BLaER1 (cell line): ENCODE data around the gene PRMT7.

Experiments
- H3K27ac ChIP-seq: shearing (Covaris generic); formaldehyde crosslinking; 2 replicates; pipeline ENCODE4 v1.8.1; 2022
- H3K27me3 ChIP-seq: shearing (Covaris generic); formaldehyde crosslinking; 2 replicates; pipeline ENCODE4 v1.8.1; 2022
- H3K36me3 ChIP-seq: shearing (Covaris generic); formaldehyde crosslinking; 2 replicates; pipeline ENCODE4 v1.8.1; 2022
- H3K4me1 ChIP-seq: shearing (Covaris generic); formaldehyde crosslinking; 2 replicates; pipeline ENCODE4 v1.8.1; 2022
- H3K4me2 ChIP-seq: shearing (Covaris generic); formaldehyde crosslinking; 2 replicates; pipeline ENCODE4 v1.8.1; 2022
- H3K4me3 ChIP-seq: shearing (Covaris generic); formaldehyde crosslinking; 2 replicates; pipeline ENCODE4 v1.8.1; 2022
- H3K9ac ChIP-seq: shearing (Covaris generic); formaldehyde crosslinking; 2 replicates; pipeline ENCODE4 v1.8.1; 2022
- H3K9me3 ChIP-seq: shearing (Covaris generic); formaldehyde crosslinking; 2 replicates; pipeline ENCODE4 v1.8.1; 2022
- H4K20me1 ChIP-seq: shearing (Covaris generic); formaldehyde crosslinking; 2 replicates; pipeline ENCODE4 v1.8.1; 2022
- Cebpa-rat ChIP-seq: shearing (Covaris generic); IDR thresholded peaks from 2 replicates; pipeline ENCODE4 v1.8.1; 2022

The PRMT7 gene

DNA sequence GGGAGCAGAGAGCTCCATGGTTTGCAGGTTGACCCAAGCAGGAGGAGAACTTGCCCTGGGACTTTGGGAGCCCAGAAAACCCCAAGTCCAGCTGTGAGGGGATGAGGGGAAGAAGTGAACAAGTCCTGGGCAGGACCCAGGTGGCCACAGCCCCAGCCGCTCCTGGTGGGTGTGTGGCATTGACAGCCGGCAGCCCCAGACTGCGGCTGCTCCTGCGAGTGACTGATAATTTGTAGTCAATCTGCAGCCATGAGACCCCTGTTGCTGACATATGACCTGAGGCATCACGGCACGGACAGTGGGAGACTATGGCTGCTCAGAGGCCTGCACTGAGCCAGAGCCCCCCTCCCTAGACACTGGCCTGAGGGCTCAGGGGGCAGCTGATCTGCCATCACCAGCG is 66.4 kb downstream of the PRMT7 start:
- Histone ChIP-seq H4K20me1 (no peaks in the 10 kb centered on the region), H3K4me1 (peaks cover 27% of the 10 kb centered on the region), H3K9ac (no peak overlapping the region), H3K9me3 (no peaks in the 10 kb centered on the region), H3K4me3 (no peak overlapping the region), H3K27me3 (no peaks in the 10 kb centered on the region; the same call in 1 of the 2 replicates), H3K4me2 (no peak overlapping the region), H3K27ac (no peak overlapping the region), H3K36me3 (no peaks in the 10 kb centered on the region)
- TF ChIP-seq Cebpa-rat = no peak

GRCh38 chr16:68377667-68378393 is 67.0 kb downstream of the PRMT7 start:
- TF ChIP-seq Cebpa-rat = no peak
- Histone ChIP-seq H3K36me3 (no peaks in the 10 kb centered on the region), H3K4me2 (peak overlapping the region; percentile 14; the same call in 1 of the 2 replicates), H3K4me1 (peaks cover 33% of the 10 kb centered on the region), H3K27ac (no peak overlapping the region), H3K4me3 (no peak overlapping the region), H3K27me3 (no peaks in the 10 kb centered on the region; the same call in 1 of the 2 replicates), H3K9ac (no peak overlapping the region), H3K9me3 (no peaks in the 10 kb centered on the region), H4K20me1 (no peaks in the 10 kb centered on the region)

DNA sequence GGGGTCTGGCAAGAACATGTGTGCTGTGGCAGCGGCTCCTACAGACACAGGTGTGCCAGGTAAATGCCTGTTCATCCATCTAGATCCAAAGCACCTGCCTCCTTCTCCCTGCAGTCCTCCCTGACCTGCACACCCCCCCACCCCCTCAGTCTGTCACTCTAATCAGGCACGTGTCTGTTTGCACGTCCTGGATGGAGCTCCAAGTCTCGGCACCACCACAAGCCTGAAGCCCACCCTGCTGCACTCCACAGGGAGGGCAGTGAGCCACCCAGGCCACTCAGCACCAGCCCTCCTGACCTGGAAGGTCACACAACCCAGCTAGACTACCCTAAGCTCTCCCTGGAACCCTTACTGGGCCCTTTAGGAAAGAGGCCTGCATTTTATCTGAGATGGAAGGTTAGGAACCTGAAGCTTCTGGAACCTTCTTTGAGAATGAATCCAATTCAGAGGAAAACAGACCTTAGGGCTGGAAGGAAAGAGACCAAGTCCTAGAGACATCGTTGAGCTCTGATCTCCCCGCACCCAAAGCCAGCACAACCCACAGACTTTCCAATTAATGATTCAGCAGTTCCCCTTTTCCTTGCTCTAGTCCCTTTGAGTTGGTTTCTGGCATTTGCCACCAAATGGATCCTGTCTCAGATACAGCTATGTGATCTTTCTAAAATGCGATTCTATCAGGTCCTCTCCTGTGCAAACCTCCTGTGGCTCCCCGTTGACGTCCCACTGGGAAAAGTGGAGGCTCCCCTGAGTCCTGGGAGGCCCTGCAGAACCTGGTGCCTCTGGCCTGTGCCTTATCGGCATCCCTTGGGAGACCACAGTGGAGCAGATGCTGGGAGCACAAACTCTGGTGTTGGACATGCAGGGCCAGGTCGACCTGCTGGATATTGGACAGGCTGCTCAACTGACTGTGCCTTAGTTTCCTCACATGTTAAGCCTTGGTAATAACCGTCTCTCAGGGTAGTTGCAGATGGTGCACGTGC is 67.9 kb downstream of the PRMT7 start:
- no peaks in the 10 kb centered on the region for H3K36me3 ChIP-seq
- no peak overlapping the region for H3K9ac ChIP-seq
- no peaks in the 10 kb centered on the region for H3K27me3 ChIP-seq
- H3K9me3 ChIP-seq = no peaks in the 10 kb centered on the region
- peaks cover 26% of the 10 kb centered on the region for H3K4me1 ChIP-seq
- no peak for TF ChIP-seq Cebpa-rat
- peak overlapping the region; percentile 14 for H3K4me2 ChIP-seq
- H3K4me3 ChIP-seq = no peak overlapping the region
- no peaks in the 10 kb centered on the region for H4K20me1 ChIP-seq
- H3K27ac ChIP-seq = no peak overlapping the region

GRCh38 chr16:68379472-68380347 is 68.9 kb downstream of the PRMT7 start:
- H3K36me3 ChIP-seq = no peaks in the 10 kb centered on the region
- no peaks in the 10 kb centered on the region for H3K27me3 ChIP-seq
- no peak overlapping the region for H3K9ac ChIP-seq
- no peak for TF ChIP-seq Cebpa-rat
- H3K27ac ChIP-seq = no peak overlapping the region
- H3K4me3 ChIP-seq = no peak overlapping the region
- no peaks in the 10 kb centered on the region for H3K9me3 ChIP-seq
- peak overlapping the region; percentile 14 for H3K4me2 ChIP-seq
- H4K20me1 ChIP-seq = no peaks in the 10 kb centered on the region
- peaks cover 29% of the 10 kb centered on the region for H3K4me1 ChIP-seq

- Histone ChIP-seq H3K9ac (no peak overlapping the region), H3K27me3 (no peaks in the 10 kb centered on the region), H4K20me1 (no peaks in the 10 kb centered on the region), H3K4me2 (no peak overlapping the region), H3K36me3 (no peaks in the 10 kb centered on the region), H3K9me3 (no peaks in the 10 kb centered on the region), H3K4me3 (no peak overlapping the region), H3K4me1 (peaks cover 33% of the 10 kb centered on the region), H3K27ac (no peak overlapping the region)
- no peak for TF ChIP-seq Cebpa-rat
Measured at GRCh38 chr16:68380348-68380670, 69.5 kb downstream of the PRMT7 start.

- no peaks in the 10 kb centered on the region for H3K27me3 ChIP-seq
- no peak overlapping the region for H3K9ac ChIP-seq
- H3K4me1 ChIP-seq = peaks cover 33% of the 10 kb centered on the region
- TF ChIP-seq Cebpa-rat = no peak
- no peaks in the 10 kb centered on the region for H3K9me3 ChIP-seq
- H4K20me1 ChIP-seq = no peaks in the 10 kb centered on the region
- H3K4me3 ChIP-seq = no peak overlapping the region
- H3K36me3 ChIP-seq = no peaks in the 10 kb centered on the region
- H3K27ac ChIP-seq = no peak overlapping the region
- H3K4me2 ChIP-seq = no peak overlapping the region
Measured at GRCh38 chr16:68380676-68381362, 70.0 kb downstream of the PRMT7 start.

GRCh38 chr16:68381363-68381724 is 70.5 kb downstream of the PRMT7 start:
- Histone ChIP-seq H4K20me1 (no peaks in the 10 kb centered on the region), H3K36me3 (no peaks in the 10 kb centered on the region), H3K9ac (no peak overlapping the region), H3K27ac (no peak overlapping the region), H3K27me3 (no peaks in the 10 kb centered on the region), H3K9me3 (no peaks in the 10 kb centered on the region), H3K4me1 (peaks cover 33% of the 10 kb centered on the region), H3K4me2 (no peak overlapping the region), H3K4me3 (no peak overlapping the region)
- no peak for TF ChIP-seq Cebpa-rat

GRCh38 chr16:68382296-68382718 is 71.5 kb downstream of the PRMT7 start:
- Histone ChIP-seq H4K20me1 (no peaks in the 10 kb centered on the region), H3K9me3 (no peaks in the 10 kb centered on the region), H3K4me2 (peak overlapping the region; percentile 18; the same call in 1 of the 2 replicates), H3K4me3 (no peak overlapping the region), H3K27ac (no peak overlapping the region), H3K9ac (no peak overlapping the region), H3K36me3 (no peaks in the 10 kb centered on the region), H3K4me1 (peaks cover 33% of the 10 kb centered on the region), H3K27me3 (no peaks in the 10 kb centered on the region)
- TF ChIP-seq Cebpa-rat = no peak

GRCh38 chr16:68383858-68384257 is 73.0 kb downstream of the PRMT7 start:
- H3K9me3 ChIP-seq = no peaks in the 10 kb centered on the region
- no peaks in the 10 kb centered on the region for H4K20me1 ChIP-seq
- H3K4me1 ChIP-seq = peaks cover 26% of the 10 kb centered on the region
- no peaks in the 10 kb centered on the region for H3K36me3 ChIP-seq
- H3K4me2 ChIP-seq = no peak overlapping the region
- H3K4me3 ChIP-seq = no peak overlapping the region
- H3K9ac ChIP-seq = no peak overlapping the region
- TF ChIP-seq Cebpa-rat = no peak
- no peak overlapping the region for H3K27ac ChIP-seq
- H3K27me3 ChIP-seq = no peaks in the 10 kb centered on the region
